GM12873 (cell line): ENCODE results near the gene TBC1D10A.

ENCODE experiments used
- CTCF ChIP-seq: IDR thresholded peaks from 2 replicates; pipeline ENCODE4 v1.5.1; 2012; ENCODE audit warnings: low read depth, mild to moderate bottlenecking, moderate library complexity, low read length, control low read depth; ENCODE audit not compliant: insufficient read depth; ENCODE audit errors: missing control alignments

TBC1D10A gene

GRCh38 chr22:30370641-30371230 lies 44.0 kb upstream of the TBC1D10A start:
- no peak for TF ChIP-seq CTCF

GRCh38 chr22:30368420-30368819 lies 41.7 kb upstream of the TBC1D10A start:
- TF ChIP-seq CTCF: no peak

GRCh38 chr22:30365891-30366290 lies 39.1 kb upstream of the TBC1D10A start:
- TF ChIP-seq CTCF: no peak

- TF ChIP-seq CTCF: no peak
These were observed 36.0 kb upstream of the TBC1D10A start for GRCh38 chr22:30362651-30363281.

- no peak for TF ChIP-seq CTCF
These were observed 35.3 kb upstream of the TBC1D10A start for GRCh38 chr22:30361916-30362650.

GRCh38 chr22:30358541-30358940 lies 31.8 kb upstream of the TBC1D10A start:
- no peak for TF ChIP-seq CTCF

GRCh38 chr22:30357650-30358215 lies 31.0 kb upstream of the TBC1D10A start:
- no peak for TF ChIP-seq CTCF
